Measurements from ENCODE around the gene NKRF.

DNA sequence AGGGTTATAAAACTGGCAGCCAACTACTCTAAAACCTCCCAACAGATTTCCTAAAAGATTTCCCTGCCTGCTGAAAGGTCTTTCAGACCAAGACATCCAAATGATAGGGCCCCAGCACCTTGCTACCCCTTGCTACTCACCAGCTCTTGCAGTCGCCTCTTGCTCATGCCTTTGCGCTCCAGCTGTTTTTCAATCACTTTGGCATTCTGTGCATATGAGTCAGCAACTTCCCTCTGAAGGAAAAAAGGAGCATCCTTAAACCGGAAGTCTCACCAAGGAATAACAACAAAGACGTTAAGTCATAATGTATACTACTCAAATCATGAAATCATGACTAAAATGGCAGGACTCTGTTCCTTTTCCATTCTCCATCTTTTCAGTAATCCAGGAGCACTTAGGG lies 65.0 kb downstream of the NKRF start:
- TF ChIP-seq, protein P1, sequence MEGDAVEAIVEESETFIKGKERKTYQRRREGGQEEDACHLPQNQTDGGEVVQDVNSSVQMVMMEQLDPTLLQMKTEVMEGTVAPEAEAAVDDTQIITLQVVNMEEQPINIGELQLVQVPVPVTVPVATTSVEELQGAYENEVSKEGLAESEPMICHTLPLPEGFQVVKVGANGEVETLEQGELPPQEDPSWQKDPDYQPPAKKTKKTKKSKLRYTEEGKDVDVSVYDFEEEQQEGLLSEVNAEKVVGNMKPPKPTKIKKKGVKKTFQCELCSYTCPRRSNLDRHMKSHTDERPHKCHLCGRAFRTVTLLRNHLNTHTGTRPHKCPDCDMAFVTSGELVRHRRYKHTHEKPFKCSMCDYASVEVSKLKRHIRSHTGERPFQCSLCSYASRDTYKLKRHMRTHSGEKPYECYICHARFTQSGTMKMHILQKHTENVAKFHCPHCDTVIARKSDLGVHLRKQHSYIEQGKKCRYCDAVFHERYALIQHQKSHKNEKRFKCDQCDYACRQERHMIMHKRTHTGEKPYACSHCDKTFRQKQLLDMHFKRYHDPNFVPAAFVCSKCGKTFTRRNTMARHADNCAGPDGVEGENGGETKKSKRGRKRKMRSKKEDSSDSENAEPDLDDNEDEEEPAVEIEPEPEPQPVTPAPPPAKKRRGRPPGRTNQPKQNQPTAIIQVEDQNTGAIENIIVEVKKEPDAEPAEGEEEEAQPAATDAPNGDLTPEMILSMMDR (IDR thresholded peaks at IDR 0.05) = no peak
- TF ChIP-seq POLR2A (IDR thresholded peaks at IDR 0.05) = no peak

Data from right lobe of liver (tissue), 4 donors.